Caco-2 (cell line): Measurements from ENCODE around the gene PKP3. TPM values are rescaled to one million over a fixed set of nuclear protein-coding genes. Genes with fewer than 3 reads are reported as not detected.

Experiments used
- BruUV-seq: library from RNA; stranded (reverse); fragments of 400-500 nt; replicated peaks from 2 replicates; lab custom pipeline; 2021; lab: Mats Ljungman, UMichigan
- CTCF ChIA-PET: fragments of 300-600 bp; sonication (Branson Sonifier 250); formaldehyde crosslinking; loops from one replicate; lab custom pipeline; 2022; ENCODE audit warnings: antibody characterized with exemption; lab: Charles Lee
- POLR2A ChIA-PET: fragments of 300-600 bp; sonication (Branson Sonifier 250); formaldehyde crosslinking; loops from one replicate; lab custom pipeline; 2022; ENCODE audit warnings: antibody characterized with exemption; lab: Charles Lee
- DNase-seq, 2 experiments: peaks; one replicate each; pipeline versions ENCODE4 v3.0.0 to v3.0.0-alpha.2; 2020 to 2022
- H3K27me3 ChIP-seq: replicated peaks from 2 replicates; pipeline ENCODE4 v1.6.0; 2011; ENCODE audit warnings: low read length; ENCODE audit not compliant: control insufficient read depth, insufficient read depth
- H3K36me3 ChIP-seq: 2 replicates; pipeline ENCODE4 v1.5.1; 2011; ENCODE audit warnings: low read length; ENCODE audit not compliant: control insufficient read depth, insufficient read depth
- H3K4me1 ChIP-seq: fragments of 250-450 bp; sonication (Bioruptor Pico); 2 replicates; pipeline ENCODE4 v1.5.1; 2020; ENCODE audit warnings: mild to moderate bottlenecking
- H3K4me3 ChIP-seq: 2 replicates; pipeline ENCODE4 v1.5.1; 2011; ENCODE audit warnings: low read depth, mild to moderate bottlenecking, control low read depth, low read length
- H3K9me3 ChIP-seq: fragments of 250-450 bp; sonication (Bioruptor Pico); 2 replicates; pipeline ENCODE4 v1.5.1; 2020; ENCODE audit warnings: mild to moderate bottlenecking, moderate library complexity
- H3K27ac Mint-ChIP-seq: one replicate; pipeline ENCODE4 v1.8.0; 2022; ENCODE audit warnings: mixed read lengths; ENCODE audit not compliant: unreplicated experiment
- H3K27me3 Mint-ChIP-seq: one replicate; pipeline ENCODE4 v1.8.0; 2022; ENCODE audit warnings: mixed read lengths; ENCODE audit not compliant: insufficient read depth, unreplicated experiment
- H3K36me3 Mint-ChIP-seq: one replicate; pipeline ENCODE4 v1.8.0; 2022; ENCODE audit warnings: mild to moderate bottlenecking, mixed read lengths; ENCODE audit not compliant: insufficient read depth, unreplicated experiment
- H3K4me1 Mint-ChIP-seq: one replicate; pipeline ENCODE4 v1.8.0; 2022; ENCODE audit warnings: low read depth, mixed read lengths; ENCODE audit not compliant: unreplicated experiment
- H3K4me3 Mint-ChIP-seq: one replicate; pipeline ENCODE4 v1.8.0; 2022; ENCODE audit warnings: mild to moderate bottlenecking, moderate library complexity, mixed read lengths; ENCODE audit not compliant: unreplicated experiment
- H3K9me3 Mint-ChIP-seq: one replicate; pipeline ENCODE4 v1.8.0; 2022; ENCODE audit warnings: mixed read lengths; ENCODE audit not compliant: unreplicated experiment
- intact Hi-C: fragments of 100-400 bp; cut with micrococcal nuclease; formaldehyde crosslinking; loops from one replicate; pipeline ENCODE4 v1.10.0; 2022; ENCODE audit not compliant: unreplicated experiment
- total RNA-seq: library from RNA; stranded (reverse); gene quantifications from 2 replicates; pipeline ENCODE4 v1.2.3, GENCODE V29; 2022
- TF ChIP-seq, protein P1 (sequence below), 2 experiments: fragments of 200-600 bp in 1 of 2; IDR thresholded peaks; 1 replicate in 1 of 2; 2 replicates in 1 of 2; pipeline versions ENCODE4 v1.5.1 to v1.8.0; 2011 to 2022; ENCODE audit warnings: antibody characterized with exemption in 1 of 2, control low read depth in 1 of 2, inconsistent platforms in 1 of 2, low read depth in 1 of 2, low read length in 1 of 2, mild to moderate bottlenecking in 1 of 2, moderate library complexity in 1 of 2; ENCODE audit not compliant: insufficient read depth in 1 of 2, severe bottlenecking in 1 of 2, unreplicated experiment in 1 of 2

Gene PKP3
- total RNA-seq, 1 experiment from 2014 or later, result 149 TPM

- no peaks in the 10 kb centered on the region for H3K9me3 Mint-ChIP-seq
- TF ChIP-seq, protein P1, sequence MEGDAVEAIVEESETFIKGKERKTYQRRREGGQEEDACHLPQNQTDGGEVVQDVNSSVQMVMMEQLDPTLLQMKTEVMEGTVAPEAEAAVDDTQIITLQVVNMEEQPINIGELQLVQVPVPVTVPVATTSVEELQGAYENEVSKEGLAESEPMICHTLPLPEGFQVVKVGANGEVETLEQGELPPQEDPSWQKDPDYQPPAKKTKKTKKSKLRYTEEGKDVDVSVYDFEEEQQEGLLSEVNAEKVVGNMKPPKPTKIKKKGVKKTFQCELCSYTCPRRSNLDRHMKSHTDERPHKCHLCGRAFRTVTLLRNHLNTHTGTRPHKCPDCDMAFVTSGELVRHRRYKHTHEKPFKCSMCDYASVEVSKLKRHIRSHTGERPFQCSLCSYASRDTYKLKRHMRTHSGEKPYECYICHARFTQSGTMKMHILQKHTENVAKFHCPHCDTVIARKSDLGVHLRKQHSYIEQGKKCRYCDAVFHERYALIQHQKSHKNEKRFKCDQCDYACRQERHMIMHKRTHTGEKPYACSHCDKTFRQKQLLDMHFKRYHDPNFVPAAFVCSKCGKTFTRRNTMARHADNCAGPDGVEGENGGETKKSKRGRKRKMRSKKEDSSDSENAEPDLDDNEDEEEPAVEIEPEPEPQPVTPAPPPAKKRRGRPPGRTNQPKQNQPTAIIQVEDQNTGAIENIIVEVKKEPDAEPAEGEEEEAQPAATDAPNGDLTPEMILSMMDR (IDR thresholded peaks at IDR 0.05; ENCODE audit: insufficient read depth in 1 of 2, low read depth in 1 of 2, low read length in 1 of 2, severe bottlenecking in 1 of 2, unreplicated experiment in 1 of 2), result no peak
- H3K4me3 ChIP-seq, result no peak overlapping the region
- H3K4me3 Mint-ChIP-seq, result no peak overlapping the region
- no peaks in the 10 kb centered on the region for H3K4me1 ChIP-seq
- no peaks in the 10 kb centered on the region for H3K27me3 Mint-ChIP-seq
- no peaks in the 10 kb centered on the region for H3K27me3 ChIP-seq
- H3K27ac Mint-ChIP-seq, result no peak overlapping the region
- no peaks in the 10 kb centered on the region for H3K4me1 Mint-ChIP-seq
- peaks cover 36% of the 10 kb centered on the region for H3K36me3 Mint-ChIP-seq
- no TSS peak for BruUV-seq
- intact Hi-C loops, result no loop called here
- no peaks in the 10 kb centered on the region; the same call in none of the 2 replicates for H3K36me3 ChIP-seq
- no peak for DNase-seq
- CTCF ChIA-PET, result no interaction called here
- POLR2A ChIA-PET, result no interaction called here
- H3K9me3 ChIP-seq, result peaks cover 6% of the 10 kb centered on the region
These were observed 38.6 kb downstream of the PKP3 start for GRCh38 chr11:432501-433100.

DNA sequence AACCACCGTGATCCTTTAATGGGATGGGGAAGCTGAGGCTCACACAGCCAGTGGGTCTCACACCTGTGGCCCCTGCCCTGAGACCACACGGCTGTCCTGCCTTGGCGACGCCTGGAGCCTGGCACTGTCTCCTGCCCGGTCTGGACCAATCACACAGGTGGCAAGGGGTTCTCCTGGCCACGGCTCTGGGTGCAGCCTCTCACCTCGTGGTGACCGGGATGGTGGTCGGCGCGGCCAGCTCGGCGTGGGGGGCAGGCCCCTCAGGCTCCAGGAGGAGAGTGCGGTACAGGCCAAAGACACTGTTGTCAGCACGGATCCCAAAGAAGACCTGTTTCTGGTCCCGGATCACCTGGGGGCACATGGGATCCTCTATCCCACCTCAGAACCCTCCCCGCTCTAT is 39.1 kb downstream of the PKP3 start:
- H3K36me3 ChIP-seq, result no peaks in the 10 kb centered on the region; the same call in none of the 2 replicates
- BruUV-seq, result no TSS peak
- Mint-ChIP-seq H3K27ac (no peak overlapping the region), H3K4me3 (no peak overlapping the region), H3K36me3 (peaks cover 34% of the 10 kb centered on the region), H3K4me1 (no peaks in the 10 kb centered on the region), H3K27me3 (no peaks in the 10 kb centered on the region), H3K9me3 (no peaks in the 10 kb centered on the region)
- ChIA-PET CTCF (no interaction called here), POLR2A (no interaction called here)
- DNase-seq, result no peak
- intact Hi-C loops, result no loop called here
- H3K4me3 ChIP-seq, result no peak overlapping the region
- TF ChIP-seq, protein P1 (IDR thresholded peaks at IDR 0.05; ENCODE audit: insufficient read depth in 1 of 2, low read depth in 1 of 2, low read length in 1 of 2, severe bottlenecking in 1 of 2, unreplicated experiment in 1 of 2), result no peak
- H3K9me3 ChIP-seq, result peaks cover 11% of the 10 kb centered on the region
- no peaks in the 10 kb centered on the region for H3K4me1 ChIP-seq
- no peaks in the 10 kb centered on the region for H3K27me3 ChIP-seq

GRCh38 chr11:433641-434040 is 39.6 kb downstream of the PKP3 start:
- no peak overlapping the region for H3K4me3 ChIP-seq
- H3K4me1 ChIP-seq, result no peaks in the 10 kb centered on the region
- Mint-ChIP-seq H3K36me3 (peaks cover 28% of the 10 kb centered on the region), H3K4me1 (no peaks in the 10 kb centered on the region), H3K27me3 (no peaks in the 10 kb centered on the region), H3K9me3 (no peaks in the 10 kb centered on the region), H3K4me3 (no peak overlapping the region), H3K27ac (no peak overlapping the region)
- no peak for DNase-seq
- H3K36me3 ChIP-seq, result no peaks in the 10 kb centered on the region; the same call in 1 of the 2 replicates
- H3K27me3 ChIP-seq, result no peaks in the 10 kb centered on the region
- intact Hi-C loops, result no loop called here
- no TSS peak for BruUV-seq
- TF ChIP-seq, protein P1 (IDR thresholded peaks at IDR 0.05; ENCODE audit: insufficient read depth in 1 of 2, low read depth in 1 of 2, low read length in 1 of 2, severe bottlenecking in 1 of 2, unreplicated experiment in 1 of 2), result no peak
- CTCF ChIA-PET, result no interaction called here
- H3K9me3 ChIP-seq, result peaks cover 11% of the 10 kb centered on the region
- POLR2A ChIA-PET, result no interaction called here
